Trophoblast cell (in vitro differentiated cells and primary cell): Measurements from ENCODE around the gene GDPD5.

ENCODE experiments used
- DNase-seq, 2 donors: peaks; one replicate each; pipeline ENCODE4 v3.0.0-alpha.2; 2016
- H2AFZ ChIP-seq: 2 replicates; pipeline ENCODE4 v1.6.1; 2013; ENCODE audit warnings: low read length, moderate library complexity, mild to moderate bottlenecking; ENCODE audit not compliant: insufficient read depth, poor library complexity
- H2AK5ac ChIP-seq: 2 replicates; pipeline ENCODE4 v1.6.1; 2013; ENCODE audit warnings: mild to moderate bottlenecking, low read length
- H2BK120ac ChIP-seq: 2 replicates; pipeline ENCODE4 v1.6.1; 2013; ENCODE audit warnings: low read length, mild to moderate bottlenecking, moderate library complexity; ENCODE audit not compliant: insufficient read depth, poor library complexity
- H2BK12ac ChIP-seq: 2 replicates; pipeline ENCODE4 v1.6.1; 2013; ENCODE audit warnings: mild to moderate bottlenecking, low read length, moderate library complexity
- H2BK5ac ChIP-seq: 2 replicates; pipeline ENCODE4 v1.6.1; 2013; ENCODE audit warnings: low read length, low read depth, moderate library complexity, mild to moderate bottlenecking; ENCODE audit not compliant: poor library complexity
- H3K14ac ChIP-seq: 2 replicates; pipeline ENCODE4 v1.6.1; 2013; ENCODE audit warnings: mild to moderate bottlenecking, low read length
- H3K18ac ChIP-seq: 2 replicates; pipeline ENCODE4 v1.6.1; 2013; ENCODE audit warnings: mild to moderate bottlenecking, low read length
- H3K23ac ChIP-seq: 2 replicates; pipeline ENCODE4 v1.6.1; 2013; ENCODE audit warnings: low read length
- H3K27ac ChIP-seq: 2 replicates; pipeline ENCODE4 v1.5.1; 2013; ENCODE audit warnings: low read depth, mild to moderate bottlenecking, inconsistent platforms, low read length, moderate library complexity
- H3K27me3 ChIP-seq: 2 replicates; pipeline ENCODE4 v1.6.1; 2013; ENCODE audit warnings: inconsistent platforms, mild to moderate bottlenecking, low read length, moderate library complexity; ENCODE audit not compliant: insufficient read depth
- H3K36me3 ChIP-seq, 2 experiments: 1 replicate in 1 of 2; 2 replicates in 1 of 2; pipeline ENCODE4 v1.6.1; 2013; ENCODE audit warnings: low read length in 2 of 2, mild to moderate bottlenecking in 2 of 2, moderate library complexity in 1 of 2; ENCODE audit not compliant: insufficient read depth in 2 of 2, control insufficient read depth in 1 of 2
- H3K4ac ChIP-seq: 2 replicates; pipeline ENCODE4 v1.6.1; 2013; ENCODE audit warnings: low read depth, mild to moderate bottlenecking, low read length, moderate library complexity
- H3K4me1 ChIP-seq, 2 experiments: 1 replicate in 1 of 2; 2 replicates in 1 of 2; pipeline ENCODE4 v1.6.1; 2013; ENCODE audit warnings: low read length in 2 of 2, mild to moderate bottlenecking in 2 of 2, moderate library complexity in 1 of 2; ENCODE audit not compliant: insufficient read depth in 2 of 2, control insufficient read depth in 1 of 2
- H3K4me2 ChIP-seq: 2 replicates; pipeline ENCODE4 v1.6.1; 2013; ENCODE audit warnings: inconsistent platforms, mild to moderate bottlenecking, low read length, moderate library complexity
- H3K4me3 ChIP-seq: 2 replicates; pipeline ENCODE4 v1.5.1; 2013; ENCODE audit warnings: mild to moderate bottlenecking, low read depth, low read length, inconsistent platforms
- H3K79me1 ChIP-seq: one replicate; pipeline ENCODE4 v1.6.1; 2013; ENCODE audit warnings: low read length
- H3K79me2 ChIP-seq: 2 replicates; pipeline ENCODE4 v1.6.1; 2013; ENCODE audit warnings: low read length, mild to moderate bottlenecking; ENCODE audit not compliant: control insufficient read depth, insufficient read depth, poor library complexity
- H3K9ac ChIP-seq: 2 replicates; pipeline ENCODE4 v1.6.1; 2013; ENCODE audit warnings: mild to moderate bottlenecking, low read length
- H3K9me3 ChIP-seq: 2 replicates; pipeline ENCODE4 v1.6.1; 2013; ENCODE audit warnings: low read depth, mild to moderate bottlenecking, control low read depth, inconsistent platforms, low read length; ENCODE audit not compliant: insufficient read depth
- H4K12ac ChIP-seq: 2 replicates; pipeline ENCODE4 v1.6.1; 2013; ENCODE audit warnings: low read depth, mild to moderate bottlenecking, low read length, moderate library complexity
- H4K8ac ChIP-seq: 2 replicates; pipeline ENCODE4 v1.6.1; 2013; ENCODE audit warnings: low read depth, mild to moderate bottlenecking, low read length, moderate library complexity
- H4K91ac ChIP-seq: one replicate; pipeline ENCODE4 v1.6.1; 2013; ENCODE audit warnings: low read depth, mild to moderate bottlenecking, low read length, moderate library complexity
- WGBS: extraction: QIAGEN DNeasy Blood & Tissue Kit; methylation state at CpG from one replicate; pipeline ENCODE4 v1.1.7; 2013; ENCODE audit warnings: missing lambda C conversion rate; ENCODE audit not compliant: insufficient read length, insufficient coverage; ENCODE audit errors: extremely low coverage; 5-methylcytosine and 5-hydroxymethylcytosine counted together

The GDPD5 gene

DNA sequence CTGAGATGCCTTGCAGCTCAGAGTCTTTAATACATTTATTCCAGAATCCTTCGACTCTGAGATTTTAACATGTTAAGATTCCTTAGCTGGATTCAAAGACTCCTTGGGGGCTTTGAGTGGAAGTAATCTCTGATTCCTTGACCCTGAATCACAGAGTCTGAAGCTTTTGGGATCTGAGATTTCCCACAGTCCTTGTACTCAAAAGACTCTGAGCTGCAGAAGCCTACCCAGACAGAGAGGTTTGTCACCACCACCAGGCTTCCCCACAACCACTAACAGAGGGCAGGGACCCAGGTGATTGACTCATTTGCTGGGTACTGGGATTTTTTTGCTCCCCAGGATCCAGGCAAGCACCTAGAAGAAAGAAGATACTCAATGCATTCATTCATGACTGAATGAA, 34.9 kb upstream of the GDPD5 start:
- no peak overlapping the region for H3K14ac ChIP-seq
- no peak overlapping the region for H2AFZ ChIP-seq
- peak overlapping the region; percentile 51 for H2BK12ac ChIP-seq
- H3K36me3 ChIP-seq, result peaks cover 4 to 13% of the 10 kb centered on the region in 2 experiments
- H3K4me1 ChIP-seq, result peaks cover 39 to 43% of the 10 kb centered on the region in 2 experiments
- H3K9me3 ChIP-seq, result no peaks in the 10 kb centered on the region
- H3K9ac ChIP-seq, result no peak overlapping the region
- no peak overlapping the region for H2AK5ac ChIP-seq
- no peak for DNase-seq
- H4K12ac ChIP-seq, result no peak overlapping the region
- H3K18ac ChIP-seq, result no peak overlapping the region
- no peak overlapping the region for H2BK5ac ChIP-seq
- H3K4ac ChIP-seq, result no peak overlapping the region
- no peaks in the 10 kb centered on the region for H3K27me3 ChIP-seq
- H3K23ac ChIP-seq, result no peak overlapping the region
- no peak overlapping the region for H3K27ac ChIP-seq
- no peak overlapping the region for H4K8ac ChIP-seq
- no peak overlapping the region for H3K4me2 ChIP-seq
- no peak overlapping the region for H4K91ac ChIP-seq
- H3K79me2 ChIP-seq, result peaks cover 34% of the 10 kb centered on the region
- no CpG with 5 or more reads among the region's 1 CpG for WGBS
- no peak overlapping the region for H2BK120ac ChIP-seq
- H3K4me3 ChIP-seq, result no peak overlapping the region
- peaks cover 33% of the 10 kb centered on the region for H3K79me1 ChIP-seq

DNA sequence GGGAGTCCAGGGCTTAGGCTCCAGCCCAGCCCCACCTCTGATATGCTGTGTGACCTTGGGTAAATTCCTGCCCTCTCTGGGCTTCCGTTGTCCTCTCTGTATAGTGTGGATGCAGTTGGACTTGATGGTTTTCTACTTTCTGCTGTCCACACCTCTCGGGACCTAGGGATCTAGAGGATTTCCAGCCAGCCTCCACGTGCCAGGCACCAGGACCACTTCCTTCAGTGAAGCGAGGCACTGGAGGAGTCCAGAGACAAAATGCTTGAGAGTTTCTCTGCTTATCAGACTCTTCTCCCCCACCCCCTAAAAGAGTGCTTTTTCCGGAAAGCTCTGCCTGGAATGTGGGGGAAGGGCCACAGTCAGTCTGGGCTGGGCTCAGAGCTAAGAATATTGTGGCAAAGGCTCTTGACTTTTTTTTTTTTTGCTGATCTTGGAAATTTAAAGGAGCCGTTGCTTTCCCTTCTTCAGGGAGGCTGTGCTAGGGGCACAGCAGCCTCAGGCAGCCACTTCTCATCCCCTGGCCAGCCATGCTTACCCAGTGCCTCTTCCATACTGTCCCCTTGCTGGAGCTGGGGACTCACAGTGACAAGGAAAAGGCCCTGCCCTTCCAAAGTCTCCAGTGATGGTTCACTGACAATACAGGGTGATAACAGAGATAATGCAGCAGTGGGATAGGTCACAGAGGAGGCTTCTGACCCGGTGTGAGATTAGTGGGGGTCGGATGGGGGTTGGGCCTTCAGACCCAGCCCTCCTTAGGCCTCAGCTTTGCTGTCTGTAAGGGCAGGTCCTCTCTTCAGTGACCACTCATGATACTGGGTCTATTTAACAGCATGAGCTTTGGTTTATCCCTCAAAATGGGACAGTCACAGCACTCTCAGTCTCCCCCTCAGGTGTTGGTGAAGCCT, 33.5 kb upstream of the GDPD5 start:
- H2BK5ac ChIP-seq, result peak overlapping the region; percentile 80
- H3K79me1 ChIP-seq, result peaks cover 33% of the 10 kb centered on the region
- H3K4me1 ChIP-seq, result peaks cover 26 to 28% of the 10 kb centered on the region in 2 experiments
- no peak for DNase-seq
- peak overlapping the region; percentile 79 for H4K91ac ChIP-seq
- peak overlapping the region; percentile 90 for H2BK12ac ChIP-seq
- no peaks in the 10 kb centered on the region for H3K27me3 ChIP-seq
- H3K9ac ChIP-seq, result no peak overlapping the region
- H3K79me2 ChIP-seq, result peaks cover 25% of the 10 kb centered on the region
- no peak overlapping the region for H3K4me3 ChIP-seq
- no peaks in the 10 kb centered on the region for H3K9me3 ChIP-seq
- peaks cover 0 to 8% of the 10 kb centered on the region in 2 experiments for H3K36me3 ChIP-seq
- peak overlapping the region; percentile 35 for H3K18ac ChIP-seq
- WGBS, result no CpG with 5 or more reads among the region's 8 CpGs
- peak overlapping the region; percentile 76 for H2BK120ac ChIP-seq
- peak overlapping the region; percentile 37 for H3K27ac ChIP-seq
- H4K12ac ChIP-seq, result no peak overlapping the region
- H3K23ac ChIP-seq, result no peak overlapping the region
- H3K4me2 ChIP-seq, result peak overlapping the region; percentile 7
- peak overlapping the region; percentile 31 for H2AFZ ChIP-seq
- peak overlapping the region; percentile 22 for H2AK5ac ChIP-seq
- no peak overlapping the region for H3K4ac ChIP-seq
- H4K8ac ChIP-seq, result peak overlapping the region; percentile 75
- peak overlapping the region; percentile 53 for H3K14ac ChIP-seq

DNA sequence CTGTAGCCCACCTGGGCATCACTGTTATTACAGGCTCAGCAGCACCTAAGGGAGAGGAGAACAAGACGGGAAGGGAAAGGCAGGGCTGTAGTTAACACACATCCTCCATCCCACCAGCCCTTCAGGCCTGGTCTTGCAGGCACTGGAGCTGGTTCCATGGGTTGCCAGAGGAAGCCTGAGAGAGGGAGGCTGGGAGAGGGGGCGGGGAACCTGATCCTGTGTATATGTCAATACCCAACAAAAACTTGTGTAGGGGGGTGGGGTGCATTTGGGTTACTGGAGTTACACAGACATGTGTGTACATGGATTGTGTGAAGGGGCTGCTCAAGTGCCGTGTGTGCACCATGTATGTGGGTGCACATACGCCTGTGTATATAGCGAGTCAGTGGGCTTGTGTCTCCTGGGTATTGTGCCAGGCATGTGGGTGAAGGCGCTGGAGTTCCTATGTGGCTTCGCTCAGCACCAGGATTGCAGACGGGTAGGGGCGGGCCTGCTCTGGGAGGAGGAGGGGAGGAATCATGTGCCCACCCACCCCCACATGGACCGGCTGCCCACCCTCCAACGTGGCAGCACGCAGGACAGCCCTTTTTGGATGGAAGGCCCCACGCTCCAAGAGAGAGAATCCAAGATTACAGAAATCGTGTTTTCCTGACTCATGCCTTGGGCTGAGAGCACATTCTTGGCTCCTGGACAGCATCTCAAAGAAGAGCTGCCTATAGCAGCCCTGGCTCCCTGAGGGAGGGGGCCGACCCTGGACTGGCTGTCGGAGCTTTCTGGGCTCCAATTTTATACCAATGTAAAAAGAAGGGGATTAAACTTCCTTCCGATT, 32.1 kb upstream of the GDPD5 start:
- Histone ChIP-seq H2BK12ac (no peak overlapping the region), H3K79me2 (peaks cover 12% of the 10 kb centered on the region), H2BK5ac (no peak overlapping the region), H2AK5ac (no peak overlapping the region), H3K4ac (no peak overlapping the region), H3K4me1 (peaks cover 19 to 20% of the 10 kb centered on the region in 2 experiments), H2BK120ac (no peak overlapping the region), H4K8ac (no peak overlapping the region), H3K9me3 (peaks cover 2% of the 10 kb centered on the region), H3K18ac (no peak overlapping the region), H4K12ac (no peak overlapping the region), H3K4me3 (no peak overlapping the region), H3K79me1 (peaks cover 22% of the 10 kb centered on the region), H3K36me3 (no peaks in the 10 kb centered on the region), H3K27me3 (no peaks in the 10 kb centered on the region), H3K14ac (no peak overlapping the region), H4K91ac (peak overlapping the region; percentile 12), H3K9ac (no peak overlapping the region), H3K4me2 (no peak overlapping the region), H3K23ac (no peak overlapping the region), H3K27ac (no peak overlapping the region), H2AFZ (peak overlapping the region; percentile 40)
- no CpG with 5 or more reads among the region's 17 CpGs for WGBS
- DNase-seq, result no peak

DNA sequence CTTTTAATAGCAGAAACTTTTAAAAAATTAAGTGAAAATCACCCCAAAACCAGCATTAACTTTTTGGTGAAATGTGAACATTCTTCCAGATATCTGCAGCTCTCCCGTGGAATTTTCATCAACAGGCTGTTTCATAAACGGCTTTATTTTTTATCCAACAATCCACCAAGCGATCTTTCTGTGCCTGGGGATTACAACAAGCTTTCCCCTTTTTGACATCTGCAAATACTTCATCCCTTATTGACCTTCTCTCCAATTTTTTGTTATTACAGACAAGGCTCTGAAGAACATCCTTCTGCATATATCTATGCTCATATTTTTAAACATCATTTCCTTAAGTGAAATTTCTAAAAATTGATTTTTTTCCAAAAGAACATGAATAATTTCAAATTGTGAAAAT, 30.5 kb upstream of the GDPD5 start:
- H3K27ac ChIP-seq, result no peak overlapping the region
- H2BK5ac ChIP-seq, result no peak overlapping the region
- no peaks in the 10 kb centered on the region for H3K36me3 ChIP-seq
- peaks cover 15 to 16% of the 10 kb centered on the region in 2 experiments for H3K4me1 ChIP-seq
- no peak overlapping the region for H3K4ac ChIP-seq
- H3K79me1 ChIP-seq, result peaks cover 9% of the 10 kb centered on the region
- peaks cover 2% of the 10 kb centered on the region for H3K9me3 ChIP-seq
- H4K12ac ChIP-seq, result no peak overlapping the region
- no peak overlapping the region for H2AFZ ChIP-seq
- H4K8ac ChIP-seq, result no peak overlapping the region
- no peak overlapping the region for H2BK12ac ChIP-seq
- DNase-seq, result no peak
- H4K91ac ChIP-seq, result no peak overlapping the region
- H3K18ac ChIP-seq, result no peak overlapping the region
- H3K27me3 ChIP-seq, result no peaks in the 10 kb centered on the region
- H2BK120ac ChIP-seq, result no peak overlapping the region
- H3K14ac ChIP-seq, result no peak overlapping the region
- no CpG with 5 or more reads among the region's 3 CpGs for WGBS
- no peak overlapping the region for H3K23ac ChIP-seq
- H3K79me2 ChIP-seq, result no peaks in the 10 kb centered on the region
- no peak overlapping the region for H3K4me3 ChIP-seq
- H3K9ac ChIP-seq, result no peak overlapping the region
- H3K4me2 ChIP-seq, result no peak overlapping the region
- H2AK5ac ChIP-seq, result no peak overlapping the region
